SK-N-SH (cell line): ENCODE results near the gene INPP5A.

Experiments
- FOSL2 ChIP-seq: IDR thresholded peaks from 2 replicates; pipeline ENCODE4 v1.4.0; 2012; ENCODE audit warnings: low read depth, mild to moderate bottlenecking, moderate library complexity, borderline replicate concordance
- JUND ChIP-seq: IDR thresholded peaks from 2 replicates; pipeline ENCODE4 v1.4.0; 2012
- RAD21 ChIP-seq: IDR thresholded peaks from 2 replicates; pipeline ENCODE4 v1.6.1; 2012; ENCODE audit warnings: mild to moderate bottlenecking, low read length
- RFX5 ChIP-seq: IDR thresholded peaks from 2 replicates; pipeline ENCODE4 v1.6.1; 2012; ENCODE audit warnings: mild to moderate bottlenecking, improper control_type of control experiment, low read length
- TF ChIP-seq, protein P1 (sequence below): fragments of 200-600 bp; sonication (generic); IDR thresholded peaks from 2 replicates; pipeline ENCODE4 v1.6.1; 2017; ENCODE audit warnings: antibody characterized with exemption, mild to moderate bottlenecking, moderate library complexity
- TF ChIP-seq, protein P2 (sequence below): fragments of 150-350 bp; IDR thresholded peaks from 2 replicates; pipeline ENCODE4 v1.6.1; 2017; ENCODE audit warnings: antibody characterized with exemption, low read length, low read depth, borderline replicate concordance

DNA sequence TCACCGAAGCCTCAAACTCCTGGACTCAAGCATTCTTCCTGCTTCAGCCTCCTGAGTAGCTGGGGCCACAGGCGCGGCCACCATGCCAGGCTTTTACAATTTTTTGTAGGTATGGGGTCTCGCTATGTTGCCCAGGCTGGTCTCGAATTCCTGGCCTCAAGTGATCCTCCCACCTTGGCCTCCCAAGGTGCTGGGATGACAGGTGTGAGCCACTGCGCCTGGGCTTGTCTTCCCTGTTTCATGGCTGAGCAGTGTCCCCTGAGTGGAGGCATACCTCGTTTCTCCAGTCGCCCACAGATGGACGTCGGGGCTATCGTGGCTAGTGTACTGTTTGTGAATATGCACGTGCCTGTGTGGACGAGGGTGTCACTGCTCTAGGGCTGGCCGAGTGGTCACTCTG is 11.3 kb downstream of the INPP5A start:
- TF ChIP-seq, protein P1, sequence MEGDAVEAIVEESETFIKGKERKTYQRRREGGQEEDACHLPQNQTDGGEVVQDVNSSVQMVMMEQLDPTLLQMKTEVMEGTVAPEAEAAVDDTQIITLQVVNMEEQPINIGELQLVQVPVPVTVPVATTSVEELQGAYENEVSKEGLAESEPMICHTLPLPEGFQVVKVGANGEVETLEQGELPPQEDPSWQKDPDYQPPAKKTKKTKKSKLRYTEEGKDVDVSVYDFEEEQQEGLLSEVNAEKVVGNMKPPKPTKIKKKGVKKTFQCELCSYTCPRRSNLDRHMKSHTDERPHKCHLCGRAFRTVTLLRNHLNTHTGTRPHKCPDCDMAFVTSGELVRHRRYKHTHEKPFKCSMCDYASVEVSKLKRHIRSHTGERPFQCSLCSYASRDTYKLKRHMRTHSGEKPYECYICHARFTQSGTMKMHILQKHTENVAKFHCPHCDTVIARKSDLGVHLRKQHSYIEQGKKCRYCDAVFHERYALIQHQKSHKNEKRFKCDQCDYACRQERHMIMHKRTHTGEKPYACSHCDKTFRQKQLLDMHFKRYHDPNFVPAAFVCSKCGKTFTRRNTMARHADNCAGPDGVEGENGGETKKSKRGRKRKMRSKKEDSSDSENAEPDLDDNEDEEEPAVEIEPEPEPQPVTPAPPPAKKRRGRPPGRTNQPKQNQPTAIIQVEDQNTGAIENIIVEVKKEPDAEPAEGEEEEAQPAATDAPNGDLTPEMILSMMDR = no peak
- no peak for TF ChIP-seq RAD21
- TF ChIP-seq, protein P2, sequence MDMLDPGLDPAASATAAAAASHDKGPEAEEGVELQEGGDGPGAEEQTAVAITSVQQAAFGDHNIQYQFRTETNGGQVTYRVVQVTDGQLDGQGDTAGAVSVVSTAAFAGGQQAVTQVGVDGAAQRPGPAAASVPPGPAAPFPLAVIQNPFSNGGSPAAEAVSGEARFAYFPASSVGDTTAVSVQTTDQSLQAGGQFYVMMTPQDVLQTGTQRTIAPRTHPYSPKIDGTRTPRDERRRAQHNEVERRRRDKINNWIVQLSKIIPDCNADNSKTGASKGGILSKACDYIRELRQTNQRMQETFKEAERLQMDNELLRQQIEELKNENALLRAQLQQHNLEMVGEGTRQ = no peak
- TF ChIP-seq FOSL2 = no peak
- no peak for TF ChIP-seq JUND
- TF ChIP-seq RFX5 = no peak
